NCI-H526 (cell line): ENCODE data around the gene TIRAP.

Experiments used
- DNase-seq, 2 experiments: peaks; one replicate each; lab custom pipeline; 2025; lab: John Stamatoyannopoulos, UW

Gene TIRAP

GRCh38 chr11:126327281-126328000 is 44.5 kb downstream of the TIRAP start:
- no peak for DNase-seq

GRCh38 chr11:126328001-126328390 is 45.1 kb downstream of the TIRAP start:
- no peak for DNase-seq

- no peak for DNase-seq
Observed at GRCh38 chr11:126328444-126328843, 45.6 kb downstream of the TIRAP start.

- DNase-seq: no peak
Observed at GRCh38 chr11:126328938-126329643, 46.2 kb downstream of the TIRAP start.

- DNase-seq: no peak
Observed at GRCh38 chr11:126329644-126330211, 46.8 kb downstream of the TIRAP start.

GRCh38 chr11:126331286-126331685 is 48.4 kb downstream of the TIRAP start:
- DNase-seq: no peak

GRCh38 chr11:126332221-126332711 is 49.4 kb downstream of the TIRAP start:
- DNase-seq: no peak

GRCh38 chr11:126333142-126333541 is 50.2 kb downstream of the TIRAP start:
- DNase-seq: no peak

- no peak for DNase-seq
Observed at GRCh38 chr11:126334659-126335462, 52.0 kb downstream of the TIRAP start.

- DNase-seq: no peak
Observed at GRCh38 chr11:126335463-126335760, 52.5 kb downstream of the TIRAP start.

- no peak for DNase-seq
Observed at GRCh38 chr11:126336138-126336541, 53.2 kb downstream of the TIRAP start.

GRCh38 chr11:126336671-126337101 is 53.8 kb downstream of the TIRAP start:
- no peak for DNase-seq

- DNase-seq: no peak
Observed at GRCh38 chr11:126337126-126337473, 54.2 kb downstream of the TIRAP start.

GRCh38 chr11:126337474-126338241 is 54.8 kb downstream of the TIRAP start:
- DNase-seq: no peak

GRCh38 chr11:126338346-126339055 is 55.6 kb downstream of the TIRAP start:
- DNase-seq: no peak

GRCh38 chr11:126339073-126339862 is 56.4 kb downstream of the TIRAP start:
- no peak for DNase-seq

- DNase-seq: no peak
Observed at GRCh38 chr11:126339863-126340434, 57.1 kb downstream of the TIRAP start.

GRCh38 chr11:126340960-126341606 is 58.2 kb downstream of the TIRAP start:
- DNase-seq: no peak

GRCh38 chr11:126341760-126342161 is 58.9 kb downstream of the TIRAP start:
- DNase-seq: no peak
